Measurements from ENCODE around the gene BCL7A. TPM values are rescaled to one million over a fixed set of nuclear protein-coding genes. Genes with fewer than 3 reads are reported as not detected.
"Not testable (repeated sequence)": the region's sequence is repeated elsewhere in the genome, so short reads cannot be mapped to it uniquely, and the experiment has no call there.

The BCL7A gene
- total and polyA plus RNA-seq, 4 experiments from 2014 or later: 1.5 to 3.7 (median 2.8) TPM

- no peaks in the 10 kb centered on the region for H3K27me3 ChIP-seq (ENCODE audit: insufficient read depth, low read length)
- Mint-ChIP-seq H3K9me3 (no peaks in the 10 kb centered on the region), H3K4me3 (no peak overlapping the region), H3K4me1 (peaks cover 0 to 3% (median 0%) of the 10 kb centered on the region in 4 donors), H3K27ac (no peak overlapping the region), H3K27me3 (no peaks in the 10 kb centered on the region), H3K36me3 (peaks cover 0 to 3% of the 10 kb centered on the region in 2 donors)
- H3K4me1 ChIP-seq (ENCODE audit: insufficient read depth, low read length): no peaks in the 10 kb centered on the region
- DNase-seq: no peak
- intact Hi-C loops (cut with micrococcal nuclease): no loop called here
- H3K36me3 ChIP-seq (ENCODE audit: insufficient read depth, low read length): no peaks in the 10 kb centered on the region
- POLR2A ChIA-PET (ENCODE audit: partially characterized antibody): no interaction called here
- no peaks in the 10 kb centered on the region for H3K9me3 ChIP-seq (ENCODE audit: control insufficient read depth in 1 of 2, low read length in 2 of 2)
- H3K27ac ChIP-seq (ENCODE audit: low read depth, low read length): no peak overlapping the region
- CTCF ChIA-PET (ENCODE audit: partially characterized antibody): interaction anchor here (1.0 kb wide), 1 partner anchor 12 kb away, joined by 3 read pairs; no protein-coding TSS in a partner anchor
- H3K4me3 ChIP-seq (ENCODE audit: low read length in 2 of 2): no peak overlapping the region
These were observed 14.5 kb downstream of the BCL7A start for GRCh38 chr12:122036153-122036552.

GRCh38 chr12:122040579-122041386 is 19.1 kb downstream of the BCL7A start:
- Histone ChIP-seq H3K4me3 (ENCODE audit: low read length in 2 of 2) (no peak overlapping the region), H3K9me3 (ENCODE audit: control insufficient read depth in 1 of 2, low read length in 2 of 2) (no peaks in the 10 kb centered on the region), H3K27me3 (ENCODE audit: insufficient read depth, low read length) (no peaks in the 10 kb centered on the region), H3K4me1 (ENCODE audit: insufficient read depth, low read length) (no peaks in the 10 kb centered on the region), H3K36me3 (ENCODE audit: insufficient read depth, low read length) (no peaks in the 10 kb centered on the region), H3K27ac (ENCODE audit: low read depth, low read length) (no peak overlapping the region)
- Mint-ChIP-seq H3K36me3 (peaks cover 0 to 2% of the 10 kb centered on the region in 2 donors), H3K27ac (peak overlapping the region in 1 of 7 donors; percentile 13), H3K9me3 (peaks cover 0 to 2% (median 0%) of the 10 kb centered on the region in 8 donors), H3K4me3 (no peak overlapping the region), H3K27me3 (no peaks in the 10 kb centered on the region), H3K4me1 (no peaks in the 10 kb centered on the region)
- POLR2A ChIA-PET (ENCODE audit: partially characterized antibody): no interaction called here
- intact Hi-C loops (cut with micrococcal nuclease): no loop called here
- no peak for DNase-seq
- CTCF ChIA-PET (ENCODE audit: partially characterized antibody): interaction anchor here (2.2 kb wide), 1 partner anchor 9 kb away, joined by 5 read pairs; no protein-coding TSS in a partner anchor

GRCh38 chr12:122041458-122041857 is 19.8 kb downstream of the BCL7A start:
- DNase-seq; intact Hi-C loops (cut with micrococcal nuclease): not testable (repeated sequence)
- CTCF ChIA-PET (ENCODE audit: partially characterized antibody): interaction anchor here (2.2 kb wide), 1 partner anchor 10 kb away, joined by 5 read pairs; no protein-coding TSS in a partner anchor

GRCh38 chr12:122042910-122043309 is 21.2 kb downstream of the BCL7A start:
- Histone ChIP-seq H3K27ac (ENCODE audit: low read depth, low read length) (no peak overlapping the region), H3K36me3 (ENCODE audit: insufficient read depth, low read length) (no peaks in the 10 kb centered on the region), H3K4me3 (ENCODE audit: low read length in 2 of 2) (no peak overlapping the region), H3K9me3 (ENCODE audit: control insufficient read depth in 1 of 2, low read length in 2 of 2) (no peaks in the 10 kb centered on the region), H3K4me1 (ENCODE audit: insufficient read depth, low read length) (no peaks in the 10 kb centered on the region), H3K27me3 (ENCODE audit: insufficient read depth, low read length) (no peaks in the 10 kb centered on the region)
- intact Hi-C loops (cut with micrococcal nuclease): no loop called here
- ChIA-PET POLR2A (ENCODE audit: partially characterized antibody) (no interaction called here), CTCF (ENCODE audit: partially characterized antibody) (interaction anchor here (1.1 to 2.2 kb wide), 3 partner anchors 11 to 81 kb away, joined by 3 to 5 read pairs (median 5); no protein-coding TSS in a partner anchor)
- Mint-ChIP-seq H3K27me3 (no peaks in the 10 kb centered on the region), H3K4me1 (no peaks in the 10 kb centered on the region), H3K27ac (no peak overlapping the region), H3K4me3 (peak overlapping the region in 1 of 8 donors; percentile 6), H3K9me3 (peaks cover 0 to 2% (median 0%) of the 10 kb centered on the region in 8 donors), H3K36me3 (peaks cover 0 to 4% of the 10 kb centered on the region in 2 donors)
- DNase-seq: no peak

More at GRCh38 chr12:122041458-122041857, 19.8 kb downstream of the BCL7A start:
- H3K27ac ChIP-seq (ENCODE audit: low read depth, low read length); H3K9me3 ChIP-seq (ENCODE audit: control insufficient read depth in 1 of 2, low read length in 2 of 2); H3K9me3 Mint-ChIP-seq; H3K27me3 Mint-ChIP-seq; POLR2A ChIA-PET (ENCODE audit: partially characterized antibody); H3K36me3 ChIP-seq (ENCODE audit: insufficient read depth, low read length); H3K4me3 Mint-ChIP-seq; H3K36me3 Mint-ChIP-seq; H3K4me3 ChIP-seq (ENCODE audit: low read length in 2 of 2); H3K4me1 Mint-ChIP-seq; H3K27me3 ChIP-seq (ENCODE audit: insufficient read depth, low read length); H3K4me1 ChIP-seq (ENCODE audit: insufficient read depth, low read length): not testable (repeated sequence)
- peak overlapping the region in 1 of 7 donors; percentile 13 for H3K27ac Mint-ChIP-seq

GRCh38 chr12:122043476-122043875 is 21.8 kb downstream of the BCL7A start:
- H3K4me3 Mint-ChIP-seq: no peak overlapping the region
- H3K36me3 Mint-ChIP-seq: peaks cover 0 to 4% of the 10 kb centered on the region in 2 donors
- no peaks in the 10 kb centered on the region for H3K27me3 Mint-ChIP-seq
- intact Hi-C loops (cut with micrococcal nuclease): no loop called here
- Histone ChIP-seq H3K36me3 (ENCODE audit: insufficient read depth, low read length) (no peaks in the 10 kb centered on the region), H3K9me3 (ENCODE audit: control insufficient read depth in 1 of 2, low read length in 2 of 2) (no peaks in the 10 kb centered on the region), H3K4me3 (ENCODE audit: low read length in 2 of 2) (no peak overlapping the region), H3K27me3 (ENCODE audit: insufficient read depth, low read length) (no peaks in the 10 kb centered on the region), H3K27ac (ENCODE audit: low read depth, low read length) (no peak overlapping the region), H3K4me1 (ENCODE audit: insufficient read depth, low read length) (no peaks in the 10 kb centered on the region)
- ChIA-PET CTCF (ENCODE audit: partially characterized antibody) (interaction anchor here (1.1 to 1.5 kb wide), 3 partner anchors 10 to 80 kb away, joined by 3 to 5 read pairs (median 5); no protein-coding TSS in a partner anchor), POLR2A (ENCODE audit: partially characterized antibody) (interaction anchor here (0.6 kb wide), 1 partner anchor 201 kb away, joined by 4 read pairs; no protein-coding TSS in a partner anchor)
- peaks cover 0 to 2% (median 0%) of the 10 kb centered on the region in 8 donors for H3K9me3 Mint-ChIP-seq
- no peaks in the 10 kb centered on the region for H3K4me1 Mint-ChIP-seq
- no peak overlapping the region for H3K27ac Mint-ChIP-seq
- no peak for DNase-seq

- ChIA-PET CTCF (ENCODE audit: partially characterized antibody) (interaction anchor here (1.4 kb wide), 1 partner anchor 77 kb away, joined by 4 read pairs; no protein-coding TSS in a partner anchor), POLR2A (ENCODE audit: partially characterized antibody) (no interaction called here)
- Histone ChIP-seq H3K9me3 (ENCODE audit: control insufficient read depth in 1 of 2, low read length in 2 of 2) (no peaks in the 10 kb centered on the region), H3K36me3 (ENCODE audit: insufficient read depth, low read length) (no peaks in the 10 kb centered on the region), H3K4me3 (ENCODE audit: low read length in 2 of 2) (no peak overlapping the region), H3K4me1 (ENCODE audit: insufficient read depth, low read length) (no peaks in the 10 kb centered on the region), H3K27ac (ENCODE audit: low read depth, low read length) (no peak overlapping the region), H3K27me3 (ENCODE audit: insufficient read depth, low read length) (no peaks in the 10 kb centered on the region)
- Mint-ChIP-seq H3K9me3 (peaks cover 0 to 2% (median 0%) of the 10 kb centered on the region in 8 donors), H3K27me3 (no peaks in the 10 kb centered on the region), H3K4me3 (no peak overlapping the region), H3K27ac (no peak overlapping the region), H3K36me3 (peaks cover 0 to 4% of the 10 kb centered on the region in 2 donors), H3K4me1 (no peaks in the 10 kb centered on the region)
- intact Hi-C loops (cut with micrococcal nuclease): no loop called here
- no peak for DNase-seq
These were observed 23.6 kb downstream of the BCL7A start for GRCh38 chr12:122045262-122045661.

- H3K9me3 Mint-ChIP-seq: peaks cover 0 to 2% (median 0%) of the 10 kb centered on the region in 8 donors
- Histone ChIP-seq H3K27ac (ENCODE audit: low read depth, low read length) (no peak overlapping the region), H3K4me3 (ENCODE audit: low read length in 2 of 2) (no peak overlapping the region), H3K4me1 (ENCODE audit: insufficient read depth, low read length) (no peaks in the 10 kb centered on the region), H3K27me3 (ENCODE audit: insufficient read depth, low read length) (no peaks in the 10 kb centered on the region), H3K9me3 (ENCODE audit: control insufficient read depth in 1 of 2, low read length in 2 of 2) (no peaks in the 10 kb centered on the region), H3K36me3 (ENCODE audit: insufficient read depth, low read length) (no peaks in the 10 kb centered on the region)
- POLR2A ChIA-PET (ENCODE audit: partially characterized antibody): no interaction called here
- no peaks in the 10 kb centered on the region for H3K4me1 Mint-ChIP-seq
- intact Hi-C loops (cut with micrococcal nuclease): no loop called here
- no peaks in the 10 kb centered on the region for H3K27me3 Mint-ChIP-seq
- CTCF ChIA-PET (ENCODE audit: partially characterized antibody): interaction anchor here (1.0 to 1.4 kb wide), 2 partner anchors 76 to 78 kb away, joined by 3 to 4 read pairs; no protein-coding TSS in a partner anchor
- no peak for DNase-seq
- peak overlapping the region in 1 of 7 donors; percentile 13 for H3K27ac Mint-ChIP-seq
- no peak overlapping the region for H3K4me3 Mint-ChIP-seq
- H3K36me3 Mint-ChIP-seq: peaks cover 0 to 4% of the 10 kb centered on the region in 2 donors
These were observed 24.5 kb downstream of the BCL7A start for GRCh38 chr12:122046145-122046544.

Measured in CD4-positive, alpha-beta memory T cell (primary cell).